Sigmoid colon (tissue), 4 donors: ENCODE measurements around the gene CAMSAP3.

Source experiments
- CTCF ChIP-seq, 4 experiments: fragments of 450-650 bp in 3 of 4; fragments of 200-600 bp in 1 of 4; IDR thresholded peaks; one replicate each; pipeline ENCODE4 v1.5.1; 2016 to 2019; ENCODE audit warnings: antibody characterized with exemption in 4 of 4, mild to moderate bottlenecking in 3 of 4, moderate library complexity in 2 of 4
- EP300 ChIP-seq, 4 donors: sonication (generic); formaldehyde crosslinking; IDR thresholded peaks; one replicate each; pipeline ENCODE4 v1.6.1; 2017; ENCODE audit warnings: antibody characterized with exemption in 4 of 4

DNA sequence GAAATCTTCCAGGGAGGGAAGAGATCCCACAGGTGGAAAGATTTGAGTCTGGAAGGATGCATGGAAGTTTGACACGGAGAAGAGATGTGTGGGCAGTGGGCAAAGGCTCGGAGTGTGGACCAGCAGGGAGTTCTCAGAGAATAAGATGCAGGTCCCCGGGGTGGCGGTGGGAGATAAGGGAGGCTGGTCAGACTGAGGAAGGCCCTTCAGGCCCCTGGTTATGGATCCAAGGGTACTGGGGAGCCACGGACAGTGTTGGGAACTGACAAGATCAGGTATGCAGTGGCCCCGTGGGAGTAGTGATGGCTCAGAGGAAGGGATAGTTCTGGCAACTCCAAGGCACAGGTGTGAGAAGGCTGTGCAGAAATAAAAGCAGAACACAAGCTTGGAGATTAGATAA lies 2.5 kb downstream of the CAMSAP3 start:
- TF ChIP-seq CTCF (IDR thresholded peaks at IDR 0.05), result no peak
- no peak for TF ChIP-seq EP300 (IDR thresholded peaks at IDR 0.05)
